Type B pancreatic cell (in vitro differentiated cells): ENCODE results near the gene PTCH1. TPM values are rescaled to one million over a fixed set of nuclear protein-coding genes. Genes with fewer than 3 reads are reported as not detected.

Source experiments
- DNase-seq: peaks from one replicate; pipeline ENCODE4 v3.0.0; 2021; ENCODE audit warnings: mixed read lengths; ENCODE audit not compliant: unreplicated experiment; ENCODE audit errors: extremely low spot score
- H3K27ac Mint-ChIP-seq: 2 replicates; pipeline ENCODE4 v1.8.0; 2021; ENCODE audit warnings: mild to moderate bottlenecking, mixed read lengths
- H3K27me3 Mint-ChIP-seq: 2 replicates; pipeline ENCODE4 v1.8.0; 2021; ENCODE audit warnings: mixed read lengths
- H3K36me3 Mint-ChIP-seq: 2 replicates; pipeline ENCODE4 v1.8.0; 2021; ENCODE audit warnings: mixed read lengths
- H3K4me1 Mint-ChIP-seq: one replicate; pipeline ENCODE4 v1.8.0; 2021; ENCODE audit warnings: mixed read lengths; ENCODE audit not compliant: unreplicated experiment
- H3K4me3 Mint-ChIP-seq: 2 replicates; pipeline ENCODE4 v1.8.0; 2021; ENCODE audit warnings: mild to moderate bottlenecking, mixed read lengths
- H3K9me3 Mint-ChIP-seq: 2 replicates; pipeline ENCODE4 v1.8.0; 2021; ENCODE audit warnings: mixed read lengths
- CTCF ChIP-seq: fragments of 200-600 bp; sonication (generic); conservative IDR thresholded peaks from 2 replicates; pipeline ENCODE4 v1.5.0; 2021; ENCODE audit warnings: antibody characterized with exemption, mild to moderate bottlenecking
- total RNA-seq: library from RNA; stranded (reverse); gene quantifications from 2 replicates; pipeline ENCODE4 v1.2.1, GENCODE V29; 2021; ENCODE audit warnings: low replicate concordance

The PTCH1 gene
- total RNA-seq, 1 donor from 2014 or later, result 123 TPM

DNA sequence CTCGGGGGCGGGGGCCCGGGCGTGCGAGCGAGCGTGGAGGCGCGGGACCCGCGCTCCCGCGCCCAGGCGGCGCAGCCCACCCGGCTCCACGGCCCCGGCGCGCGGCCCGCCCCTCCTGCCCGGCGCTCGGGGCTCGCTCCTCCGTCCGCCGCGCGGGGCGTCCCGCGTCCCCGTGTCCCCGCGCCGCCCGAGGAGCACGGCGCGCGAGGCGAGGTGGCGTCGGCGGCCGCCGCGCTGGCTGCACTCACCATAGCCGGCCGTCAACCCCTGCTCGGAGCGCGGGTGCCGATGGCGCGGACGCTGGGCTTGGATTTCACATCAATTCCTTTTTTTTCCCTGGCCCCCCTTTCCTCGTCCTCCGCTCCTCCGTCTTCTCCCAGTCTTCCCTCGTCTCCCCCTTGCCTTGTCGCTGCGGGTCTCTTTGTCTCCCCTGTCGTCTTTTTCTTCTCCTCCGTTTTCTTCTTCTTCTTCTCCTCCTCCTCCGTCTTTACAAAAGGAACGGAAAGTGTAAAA, 494 bp downstream of the PTCH1 start:
- peak overlapping the region; percentile 99 for H3K4me3 Mint-ChIP-seq
- TF ChIP-seq CTCF, result peak; percentile 0
- H3K9me3 Mint-ChIP-seq, result peaks cover 4% of the 10 kb centered on the region
- H3K27me3 Mint-ChIP-seq, result peaks cover 71% of the 10 kb centered on the region
- H3K36me3 Mint-ChIP-seq, result no peaks in the 10 kb centered on the region
- peaks cover 32% of the 10 kb centered on the region for H3K4me1 Mint-ChIP-seq
- no peak for DNase-seq
- peak overlapping the region; percentile 92 for H3K27ac Mint-ChIP-seq

DNA sequence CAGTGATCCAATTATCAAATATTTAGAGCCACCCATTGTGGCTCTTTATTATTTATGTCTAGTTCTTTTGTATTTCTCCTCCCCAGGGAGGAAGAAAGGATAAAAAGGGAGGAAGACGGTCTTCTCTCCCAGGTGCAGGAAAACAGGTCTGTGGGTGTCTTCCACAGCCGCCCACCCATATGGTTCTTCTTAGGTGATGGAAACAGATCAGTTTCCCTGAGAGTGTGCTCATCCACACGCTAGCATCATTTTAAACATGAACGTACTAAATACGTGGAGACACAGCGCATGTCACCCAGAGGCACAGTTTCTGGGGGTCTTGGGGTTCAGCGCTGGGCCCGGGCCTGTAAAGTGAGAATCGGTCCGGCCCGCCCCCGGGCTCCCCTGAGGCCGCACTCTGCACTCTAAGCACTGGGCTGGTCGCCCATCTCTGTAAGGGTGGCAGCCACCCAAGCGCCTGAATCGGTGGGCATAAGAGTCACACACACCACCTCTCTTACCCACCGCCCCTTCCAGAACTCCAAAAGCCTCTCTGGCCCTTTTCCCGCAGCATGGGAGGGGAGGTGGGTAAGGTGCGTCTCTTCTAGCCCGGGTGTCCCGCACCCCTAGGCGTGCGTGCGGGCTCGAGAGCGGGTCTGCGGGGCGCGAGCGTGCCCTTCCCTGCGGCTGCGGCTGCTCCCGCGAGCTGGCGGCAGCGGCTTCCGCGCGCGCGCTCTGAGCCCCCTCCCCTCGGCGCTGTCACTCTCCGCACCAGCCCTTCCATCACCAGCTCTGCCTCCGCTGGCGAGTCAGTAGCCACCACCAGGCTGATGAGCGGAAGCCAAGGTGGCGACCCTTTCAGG, 1.3 kb downstream of the PTCH1 start:
- peaks cover 65% of the 10 kb centered on the region for H3K27me3 Mint-ChIP-seq
- no peaks in the 10 kb centered on the region for H3K36me3 Mint-ChIP-seq
- peaks cover 32% of the 10 kb centered on the region for H3K4me1 Mint-ChIP-seq
- no peak overlapping the region for H3K27ac Mint-ChIP-seq
- no peak for TF ChIP-seq CTCF
- H3K4me3 Mint-ChIP-seq, result peak overlapping the region; percentile 95
- no peak for DNase-seq
- H3K9me3 Mint-ChIP-seq, result peaks cover under 1% of the 10 kb centered on the region

GRCh38 chr9:95514342-95514741, 2.4 kb downstream of the PTCH1 start:
- Mint-ChIP-seq H3K27me3 (peaks cover 60% of the 10 kb centered on the region), H3K9me3 (no peaks in the 10 kb centered on the region), H3K4me1 (peaks cover 32% of the 10 kb centered on the region), H3K36me3 (no peaks in the 10 kb centered on the region), H3K4me3 (peak overlapping the region; percentile 95), H3K27ac (peak overlapping the region; percentile 64)
- TF ChIP-seq CTCF, result no peak
- no peak for DNase-seq

GRCh38 chr9:95513711-95514110, 3.1 kb downstream of the PTCH1 start:
- peaks cover 55% of the 10 kb centered on the region for H3K27me3 Mint-ChIP-seq
- no peak for DNase-seq
- no peaks in the 10 kb centered on the region for H3K36me3 Mint-ChIP-seq
- peak overlapping the region; percentile 95 for H3K4me3 Mint-ChIP-seq
- H3K4me1 Mint-ChIP-seq, result peaks cover 32% of the 10 kb centered on the region
- TF ChIP-seq CTCF, result no peak
- H3K9me3 Mint-ChIP-seq, result no peaks in the 10 kb centered on the region
- peak overlapping the region; percentile 64 for H3K27ac Mint-ChIP-seq

DNA sequence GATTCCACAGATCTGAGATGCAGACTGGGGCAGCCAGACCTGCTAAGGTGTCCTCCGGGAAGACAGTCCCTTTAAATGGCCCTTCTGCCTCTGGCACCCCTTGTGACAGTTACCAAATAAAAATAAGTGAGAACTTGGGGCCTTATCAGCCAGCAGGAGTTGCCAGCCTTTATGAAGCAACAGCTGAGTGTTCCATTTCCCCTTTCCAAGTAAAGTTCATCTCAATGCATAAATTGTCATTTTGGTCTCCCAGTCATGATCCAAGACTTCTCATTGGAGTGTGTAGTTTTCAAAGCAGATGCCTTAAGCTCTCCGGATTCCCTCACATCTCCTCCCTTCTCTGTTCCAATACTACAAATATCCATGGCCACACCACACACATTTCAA, 4.1 kb downstream of the PTCH1 start:
- H3K27ac Mint-ChIP-seq, result peak overlapping the region; percentile 97
- peak overlapping the region; percentile 95 for H3K4me3 Mint-ChIP-seq
- H3K4me1 Mint-ChIP-seq, result peaks cover 32% of the 10 kb centered on the region
- H3K36me3 Mint-ChIP-seq, result no peaks in the 10 kb centered on the region
- no peak for DNase-seq
- H3K27me3 Mint-ChIP-seq, result peaks cover 49% of the 10 kb centered on the region
- no peak for TF ChIP-seq CTCF
- H3K9me3 Mint-ChIP-seq, result no peaks in the 10 kb centered on the region
